Hematopoietic multipotent progenitor cell (in vitro differentiated cells): Measurements from ENCODE around the gene MBOAT7. TPM values are rescaled to one million over a fixed set of nuclear protein-coding genes. Genes with fewer than 3 reads are reported as not detected.
"Not testable (repeated sequence)": the region's sequence is repeated elsewhere in the genome, so short reads cannot be mapped to it uniquely, and the experiment has no call there.

Experiments used
- DNase-seq, 3 donors: peaks; one replicate each; pipeline ENCODE4 v3.0.0-alpha.2; 2011 to 2015; ENCODE audit warnings: low read depth in 2 of 3, low spot score in 2 of 3
- total RNA-seq: library from RNA; depleted of rRNA; stranded (reverse); fragments of >200 nt; gene quantifications from one replicate; pipeline ENCODE4 v1.2.3, GENCODE V29; 2012

The MBOAT7 gene, protein sequence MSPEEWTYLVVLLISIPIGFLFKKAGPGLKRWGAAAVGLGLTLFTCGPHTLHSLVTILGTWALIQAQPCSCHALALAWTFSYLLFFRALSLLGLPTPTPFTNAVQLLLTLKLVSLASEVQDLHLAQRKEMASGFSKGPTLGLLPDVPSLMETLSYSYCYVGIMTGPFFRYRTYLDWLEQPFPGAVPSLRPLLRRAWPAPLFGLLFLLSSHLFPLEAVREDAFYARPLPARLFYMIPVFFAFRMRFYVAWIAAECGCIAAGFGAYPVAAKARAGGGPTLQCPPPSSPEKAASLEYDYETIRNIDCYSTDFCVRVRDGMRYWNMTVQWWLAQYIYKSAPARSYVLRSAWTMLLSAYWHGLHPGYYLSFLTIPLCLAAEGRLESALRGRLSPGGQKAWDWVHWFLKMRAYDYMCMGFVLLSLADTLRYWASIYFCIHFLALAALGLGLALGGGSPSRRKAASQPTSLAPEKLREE
- 270 TPM for total RNA-seq

DNA sequence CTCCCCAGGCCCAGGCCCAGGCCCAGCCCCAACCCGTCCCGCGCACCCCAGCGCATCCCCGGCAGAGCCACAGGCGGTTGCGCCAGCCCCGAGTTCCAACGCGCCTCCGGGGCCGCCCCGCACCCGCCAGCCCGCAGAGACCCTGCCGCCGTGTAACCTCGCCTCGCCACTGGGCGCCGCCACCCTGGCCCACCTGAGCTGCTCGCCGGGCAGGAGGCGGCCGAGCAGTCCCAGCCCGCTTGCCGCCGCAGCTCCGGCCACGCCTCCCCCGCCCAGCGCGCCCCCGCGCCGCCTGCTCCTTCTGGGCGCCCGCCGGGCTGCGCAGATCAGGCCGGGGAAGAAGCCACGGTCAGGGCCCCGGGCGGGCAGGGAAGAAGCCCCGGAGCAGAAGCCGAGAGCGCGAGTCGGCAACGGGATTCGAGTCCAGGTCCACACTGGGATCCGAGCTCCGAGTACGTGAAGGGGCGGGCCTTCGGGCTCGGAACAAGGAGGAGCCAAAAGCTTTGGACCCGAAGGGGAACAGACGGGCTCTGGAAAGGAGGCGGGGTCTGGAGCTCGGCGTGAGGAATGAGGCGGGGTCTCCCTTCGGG, at the start of gene MBOAT7:
TSS of gene MBOAT7 (minus strand) at position 436 of the 590 bp plus-strand sequence. CDS start 1,072 bp downstream, outside the sequence.
- no peak for DNase-seq

DNA sequence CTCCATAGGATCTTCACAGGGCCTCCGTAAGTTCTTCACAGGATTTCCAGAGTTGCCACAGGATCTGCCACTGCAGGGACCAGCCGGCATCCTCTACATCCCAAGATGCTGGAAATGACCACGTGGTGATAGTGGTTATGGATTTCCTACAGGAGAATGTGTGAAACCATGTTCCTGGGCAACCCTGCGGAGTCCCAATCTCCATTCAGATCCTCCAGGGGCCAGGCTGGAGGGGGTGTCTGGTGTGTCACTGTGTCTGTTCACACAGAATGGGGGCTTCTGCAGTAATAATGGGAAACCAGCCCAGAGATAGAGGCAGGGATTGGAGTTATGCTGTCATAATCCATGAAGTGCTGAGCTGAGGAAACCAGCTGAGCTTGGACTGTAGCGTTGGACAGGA, 44.6 kb upstream of the MBOAT7 start:
- DNase-seq = no peak

DNA sequence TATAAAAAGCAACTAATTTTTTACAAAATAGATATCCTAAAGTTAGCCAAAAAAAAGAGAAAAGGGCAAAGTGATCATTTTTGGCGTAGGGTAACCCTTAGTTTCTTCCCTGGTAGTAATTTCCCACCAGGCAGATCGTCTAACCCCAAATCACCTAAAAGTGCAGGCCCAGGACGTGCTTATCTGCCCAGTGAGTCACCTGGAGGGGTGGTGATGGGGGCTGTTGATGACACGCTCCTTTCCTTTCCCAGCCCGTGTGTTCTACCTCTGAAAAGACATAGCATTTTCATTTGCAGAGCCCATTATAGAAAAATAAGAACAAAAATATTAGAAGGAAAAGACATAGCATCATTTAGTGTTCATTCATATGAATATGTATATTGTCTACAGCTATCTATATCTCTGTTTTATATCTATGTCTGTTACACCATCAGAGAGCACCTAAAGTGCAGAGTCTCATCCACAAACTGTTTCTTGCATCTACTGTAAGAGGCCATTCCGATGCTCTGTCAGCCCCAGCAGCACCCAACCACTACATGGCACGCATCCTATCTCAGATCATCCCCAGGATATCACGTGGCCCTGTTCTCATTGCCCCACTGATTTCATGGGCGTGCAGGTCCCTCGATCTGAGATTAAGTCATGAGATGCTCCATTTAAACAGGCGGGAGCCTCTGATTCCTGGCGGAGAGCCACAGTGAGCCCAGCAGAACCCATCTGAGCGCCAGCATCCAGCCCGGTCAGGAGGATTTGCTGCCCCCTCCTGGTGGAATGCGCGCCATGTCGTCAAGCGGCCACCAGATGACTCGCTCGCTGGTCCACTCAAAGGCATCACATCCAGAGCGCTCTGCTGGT, 41.9 kb upstream of the MBOAT7 start:
- peak; percentile 82 to 93 (median 90) for DNase-seq

DNA sequence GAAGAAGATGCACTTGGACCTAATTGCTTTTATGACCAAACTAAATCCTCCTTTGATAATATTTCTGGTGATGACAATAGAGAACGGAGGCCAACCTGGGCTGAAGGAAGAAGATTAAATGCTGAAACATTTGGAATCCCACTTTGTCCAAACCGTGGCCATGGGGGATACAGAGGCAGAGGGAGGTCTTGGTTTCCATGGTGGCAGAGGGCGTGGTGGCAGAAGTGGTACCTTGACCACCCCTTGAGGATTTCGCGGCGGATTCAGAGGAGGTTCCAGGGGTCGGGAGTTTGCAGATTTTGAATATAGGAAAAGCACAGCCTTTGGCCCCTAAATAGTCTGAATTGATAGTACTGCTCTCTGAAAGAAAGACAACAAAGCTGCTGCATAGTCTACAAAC, 40.7 kb upstream of the MBOAT7 start:
- no peak for DNase-seq

DNA sequence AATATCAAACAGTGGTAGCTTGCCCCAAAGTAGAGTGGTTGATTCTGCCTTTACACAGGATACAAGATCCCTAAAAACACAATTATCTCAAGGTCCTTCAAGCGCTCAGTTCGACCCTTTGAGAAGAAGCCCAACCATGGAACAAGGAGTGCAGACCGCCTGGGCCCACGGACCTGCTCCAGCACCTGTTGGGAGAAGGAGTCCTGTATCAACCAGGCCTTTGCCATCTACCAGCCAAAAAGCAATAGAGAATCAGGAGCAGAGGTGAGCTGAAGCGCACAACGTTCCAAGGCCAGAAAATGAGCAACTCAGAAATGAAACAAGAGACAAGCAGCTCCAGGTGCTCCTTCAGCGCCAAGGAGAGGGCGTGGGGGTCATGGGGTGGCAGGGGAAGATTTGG, 39.8 kb upstream of the MBOAT7 start:
- DNase-seq = no peak

DNA sequence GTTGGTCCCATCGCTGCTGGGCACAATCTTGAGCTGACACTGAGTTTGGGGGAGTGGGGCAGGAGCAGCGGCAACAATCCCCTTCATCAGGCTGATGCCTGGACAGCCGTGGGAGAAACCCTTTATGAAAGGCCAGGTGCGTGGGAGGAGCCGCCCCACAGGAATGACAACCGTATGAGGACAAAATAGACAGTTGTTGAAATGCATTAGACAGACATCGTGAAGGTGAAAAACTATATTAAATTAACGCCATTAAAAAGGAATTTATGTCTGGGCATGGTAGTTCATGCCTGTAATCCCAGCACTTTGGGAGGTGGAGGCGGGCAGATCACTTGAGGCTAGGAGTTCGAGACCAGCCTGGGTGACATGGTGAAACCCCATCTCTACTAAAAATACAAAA, 35.2 kb upstream of the MBOAT7 start:
- not testable (repeated sequence) for DNase-seq

DNA sequence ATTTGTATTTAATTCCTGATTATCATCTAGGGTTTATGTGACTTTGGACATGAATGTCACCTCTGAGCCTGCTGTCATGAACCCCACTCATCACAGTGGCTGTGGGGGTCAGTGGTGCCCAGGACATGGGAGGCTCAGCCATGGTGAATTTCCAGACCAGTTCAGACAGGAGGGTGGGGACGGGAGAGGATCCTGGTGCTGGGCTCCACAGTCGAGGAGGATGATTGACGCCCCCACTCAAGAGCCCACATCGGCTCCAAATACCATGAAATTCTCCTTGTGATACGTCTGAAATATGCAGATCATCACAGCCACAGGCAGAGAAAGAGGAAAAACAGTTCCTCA, 34.5 kb upstream of the MBOAT7 start:
- DNase-seq = not testable (repeated sequence)

- not testable (repeated sequence) for DNase-seq
Observed at GRCh38 chr19:54223277-54223936, 34.0 kb upstream of the MBOAT7 start.

DNA sequence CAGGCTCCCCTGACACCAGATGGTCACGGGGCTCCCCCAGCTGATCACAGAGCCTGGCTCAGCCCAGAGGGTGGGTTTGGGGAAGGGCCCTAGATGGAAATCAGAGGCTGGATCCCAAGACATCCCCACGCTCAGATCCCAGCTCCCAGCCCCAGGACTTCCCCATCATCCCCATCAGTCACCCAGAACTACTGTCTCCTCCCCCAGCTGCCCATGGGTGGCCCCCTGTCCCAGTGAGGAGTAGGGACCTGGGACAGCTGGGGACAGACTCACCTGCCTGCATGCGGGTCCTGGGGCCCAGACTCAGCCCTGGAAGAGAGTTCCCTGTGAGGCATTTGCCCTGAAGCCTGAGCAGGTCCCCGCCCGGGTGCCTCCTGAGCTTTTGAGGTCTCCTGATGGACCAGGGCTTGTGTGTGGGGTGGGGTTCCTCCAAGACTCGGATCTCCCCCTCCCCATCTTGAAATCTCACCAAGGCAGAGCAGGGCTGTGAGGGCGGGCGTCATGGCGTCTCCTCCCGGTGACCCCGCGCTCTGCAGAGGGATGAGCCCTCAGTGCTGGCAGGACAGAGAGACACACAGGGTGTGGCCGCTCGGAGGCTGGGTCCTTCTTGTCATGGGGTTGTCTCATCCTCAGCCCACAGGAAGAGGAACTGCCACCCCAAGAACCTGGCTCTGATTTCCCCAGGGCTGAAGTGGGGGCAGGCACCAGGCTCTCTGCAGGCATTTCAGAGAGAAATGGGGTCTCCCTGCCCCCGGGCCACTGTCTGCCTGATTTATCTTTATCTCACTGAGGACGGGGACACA, 33.3 kb upstream of the MBOAT7 start, which contains the start of gene LILRB3:
TSS of gene LILRB3 (minus strand) at position 534 of the 803 bp plus-strand sequence. CDS start at position 503, 31 bp downstream.
- DNase-seq = not testable (repeated sequence)

GRCh38 chr19:54221947-54222346, 32.6 kb upstream of the MBOAT7 start:
- not testable (repeated sequence) for DNase-seq

DNA sequence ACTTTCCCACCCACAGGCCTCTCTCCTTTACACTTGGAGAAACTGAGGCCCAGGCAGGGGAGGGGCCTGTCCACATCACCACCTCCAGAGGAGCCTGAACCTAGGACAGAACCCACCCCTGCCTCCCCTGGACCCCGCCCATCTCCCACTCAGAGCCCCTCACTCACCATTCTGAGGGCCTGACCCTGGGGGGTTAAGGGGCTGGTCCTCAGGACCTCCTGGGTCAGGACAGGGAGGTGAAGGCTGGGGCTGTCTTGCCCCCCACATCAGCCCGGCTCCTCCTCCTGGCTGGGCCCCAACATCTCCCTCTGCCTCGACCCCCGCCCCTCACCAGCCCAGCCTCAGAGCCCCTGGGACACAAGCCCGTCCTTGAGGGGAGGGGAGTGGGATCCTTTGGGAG, 30.3 kb upstream of the MBOAT7 start:
- not testable (repeated sequence) for DNase-seq

DNA sequence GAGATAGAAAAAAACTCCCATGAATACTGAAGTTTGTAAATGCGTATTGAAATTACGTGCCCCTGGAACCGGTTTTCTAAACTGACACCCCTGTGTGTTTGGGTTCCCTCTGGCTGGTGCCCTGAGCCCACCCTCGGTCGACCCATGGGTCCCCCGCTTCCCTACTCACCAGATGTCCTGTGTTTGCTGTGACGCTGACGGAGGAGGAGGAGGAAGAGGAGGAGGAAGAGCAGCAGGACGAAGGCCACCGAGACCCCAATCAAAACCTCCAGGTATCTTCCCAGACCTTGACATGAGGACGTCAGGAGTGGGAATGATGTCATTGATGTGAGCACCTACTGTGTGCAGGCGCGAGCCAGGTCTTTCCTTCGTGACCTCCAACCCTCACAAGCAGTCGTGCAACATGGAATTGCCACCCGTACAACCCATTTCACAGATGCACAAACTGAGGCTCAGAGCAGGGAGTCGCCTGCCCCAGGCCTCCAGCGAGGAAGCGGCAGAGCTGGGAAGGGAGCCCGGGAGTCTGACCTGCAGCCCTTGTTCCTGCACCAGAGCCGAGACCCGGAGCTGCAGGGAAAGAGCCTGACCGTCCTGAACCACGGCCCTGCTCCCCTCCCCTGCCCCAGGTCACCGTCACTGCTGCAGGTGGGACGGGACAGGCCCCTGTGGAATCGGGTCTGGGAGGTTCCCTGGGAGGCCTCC, 29.7 kb upstream of the MBOAT7 start:
- no peak for DNase-seq

- DNase-seq = no peak
Observed at GRCh38 chr19:54218259-54218658, 28.9 kb upstream of the MBOAT7 start.

DNA sequence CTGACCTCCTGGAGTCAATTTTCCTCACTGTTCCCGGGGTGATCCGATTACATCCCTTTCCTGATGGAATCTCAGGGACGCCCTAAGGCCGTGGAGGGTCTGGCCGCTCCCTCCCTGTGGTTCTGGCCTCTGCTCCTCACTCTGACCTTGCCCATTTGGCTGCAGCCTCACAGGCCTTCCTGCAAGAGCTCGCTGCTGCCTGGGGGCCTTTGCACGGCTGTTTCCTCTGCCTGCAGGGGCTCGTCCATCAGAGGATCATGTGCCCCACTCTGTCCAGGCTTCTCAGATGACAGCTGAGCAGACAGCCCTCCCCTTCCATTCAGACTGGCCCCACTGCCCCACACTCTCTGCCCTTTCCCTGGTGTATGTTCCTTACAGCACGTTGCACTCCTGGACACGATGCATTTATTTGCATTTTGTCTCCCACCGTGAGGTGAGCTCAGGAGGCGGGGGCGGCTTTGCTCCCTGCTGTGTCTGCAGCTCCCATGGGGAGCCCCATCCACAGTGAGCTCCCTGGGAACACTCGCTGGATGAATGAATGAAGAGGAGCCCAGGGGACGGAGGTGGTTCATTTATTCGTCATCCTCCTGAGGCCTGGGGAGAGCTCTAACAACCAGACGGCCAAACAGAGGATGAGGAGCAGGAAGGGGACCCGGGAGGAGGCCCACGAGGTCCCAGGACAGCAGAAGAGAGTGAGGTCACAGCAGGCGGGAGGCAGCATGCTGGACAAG, 28.3 kb upstream of the MBOAT7 start:
- not testable (repeated sequence) for DNase-seq

DNA sequence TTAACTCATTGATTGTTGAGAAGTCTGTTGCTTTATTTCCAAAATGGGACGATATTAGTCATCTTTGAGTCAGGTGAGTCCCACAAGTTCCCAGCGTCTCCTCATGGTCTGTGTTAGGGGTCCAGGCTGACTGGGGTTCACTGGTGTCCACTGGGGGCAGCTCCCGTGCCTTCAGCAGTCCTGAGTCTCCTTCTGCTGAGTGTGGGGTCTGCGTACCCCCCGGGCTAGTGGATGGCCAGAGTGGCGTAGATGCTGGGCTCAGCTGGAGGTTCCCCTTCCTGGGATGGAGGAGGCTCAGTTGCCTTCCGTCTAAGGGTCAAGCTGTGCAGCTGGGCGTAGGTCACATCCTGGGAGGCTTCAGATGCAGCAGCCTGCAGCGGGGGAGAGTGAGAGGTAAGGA, 27.5 kb upstream of the MBOAT7 start:
- no peak for DNase-seq

GRCh38 chr19:54214734-54215133, 25.4 kb upstream of the MBOAT7 start:
- DNase-seq = not testable (repeated sequence)

DNA sequence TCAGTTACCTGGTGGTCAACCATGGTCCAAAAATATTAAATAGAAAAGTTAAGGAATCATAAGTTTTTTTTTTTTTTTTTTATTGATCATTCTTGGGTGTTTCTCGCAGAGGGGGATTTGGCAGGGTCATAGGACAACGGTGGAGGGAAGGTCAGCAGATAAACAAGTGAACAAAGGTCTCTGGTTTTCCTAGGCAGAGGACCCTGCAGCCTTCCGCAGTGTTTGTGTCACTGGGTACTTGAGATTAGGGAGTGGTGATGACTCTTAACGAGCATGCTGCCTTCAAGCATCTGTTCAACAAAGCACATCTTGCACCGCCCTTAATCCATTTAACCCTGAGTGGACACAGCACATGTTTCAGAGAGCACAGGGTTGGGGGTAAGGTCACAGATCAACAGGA, 24.8 kb upstream of the MBOAT7 start:
- DNase-seq = not testable (repeated sequence)

GRCh38 chr19:54211235-54211634, 21.9 kb upstream of the MBOAT7 start:
- DNase-seq = no peak
